ENCODE results near the gene CBS. TPM values are rescaled to one million over a fixed set of nuclear protein-coding genes. Genes with fewer than 3 reads are reported as not detected.
"Not testable (repeated sequence)": the region's sequence is repeated elsewhere in the genome, so short reads cannot be mapped to it uniquely, and the experiment has no call there.

CBS gene
- total and polyA plus RNA-seq, 7 donors, result 7.5 to 16.0 (median 8.8) TPM

DNA sequence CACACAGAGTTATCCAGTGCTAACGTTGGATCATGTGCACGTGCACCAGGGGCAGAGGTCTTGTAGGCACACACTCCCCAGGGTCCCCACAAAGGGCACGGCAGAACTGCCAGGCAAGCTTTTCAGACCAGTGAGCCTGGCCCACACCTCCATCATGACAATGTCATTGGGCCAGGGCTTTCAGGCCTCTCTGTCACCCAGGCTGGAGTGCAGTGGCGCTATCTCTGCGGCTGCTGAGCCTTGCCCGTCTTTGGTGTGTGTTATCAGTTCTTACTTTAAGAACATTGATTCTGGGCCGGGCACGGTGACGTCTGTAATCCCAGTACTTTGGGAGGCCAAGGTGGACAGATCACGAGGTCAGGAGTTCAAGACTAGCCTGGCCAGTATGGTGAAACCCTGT, 57.1 kb downstream of the CBS start:
- no peak for TF ChIP-seq POLR2A (IDR thresholded peaks at IDR 0.05)
- TF ChIP-seq, protein P1, sequence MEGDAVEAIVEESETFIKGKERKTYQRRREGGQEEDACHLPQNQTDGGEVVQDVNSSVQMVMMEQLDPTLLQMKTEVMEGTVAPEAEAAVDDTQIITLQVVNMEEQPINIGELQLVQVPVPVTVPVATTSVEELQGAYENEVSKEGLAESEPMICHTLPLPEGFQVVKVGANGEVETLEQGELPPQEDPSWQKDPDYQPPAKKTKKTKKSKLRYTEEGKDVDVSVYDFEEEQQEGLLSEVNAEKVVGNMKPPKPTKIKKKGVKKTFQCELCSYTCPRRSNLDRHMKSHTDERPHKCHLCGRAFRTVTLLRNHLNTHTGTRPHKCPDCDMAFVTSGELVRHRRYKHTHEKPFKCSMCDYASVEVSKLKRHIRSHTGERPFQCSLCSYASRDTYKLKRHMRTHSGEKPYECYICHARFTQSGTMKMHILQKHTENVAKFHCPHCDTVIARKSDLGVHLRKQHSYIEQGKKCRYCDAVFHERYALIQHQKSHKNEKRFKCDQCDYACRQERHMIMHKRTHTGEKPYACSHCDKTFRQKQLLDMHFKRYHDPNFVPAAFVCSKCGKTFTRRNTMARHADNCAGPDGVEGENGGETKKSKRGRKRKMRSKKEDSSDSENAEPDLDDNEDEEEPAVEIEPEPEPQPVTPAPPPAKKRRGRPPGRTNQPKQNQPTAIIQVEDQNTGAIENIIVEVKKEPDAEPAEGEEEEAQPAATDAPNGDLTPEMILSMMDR (IDR thresholded peaks at IDR 0.05), result no peak
- no peak for TF ChIP-seq POLR2AphosphoS5 (IDR thresholded peaks at IDR 0.05)
- TF ChIP-seq EP300 (IDR thresholded peaks at IDR 0.05), result no peak
- Histone ChIP-seq H3K9me3 (no peaks in the 10 kb centered on the region), H3K27ac (no peak overlapping the region), H3K36me3 (peaks cover 0 to 57% (median 20%) of the 10 kb centered on the region in 4 donors), H3K27me3 (no peaks in the 10 kb centered on the region), H3K4me3 (no peak overlapping the region), H3K4me1 (no peaks in the 10 kb centered on the region)
- no peak for DNase-seq
- WGBS, 2 donors, result 88 to 96% methylated on average over 10 of the region's 10 CpGs
- intact Hi-C loops (cut with DNase I), result no loop called here

DNA sequence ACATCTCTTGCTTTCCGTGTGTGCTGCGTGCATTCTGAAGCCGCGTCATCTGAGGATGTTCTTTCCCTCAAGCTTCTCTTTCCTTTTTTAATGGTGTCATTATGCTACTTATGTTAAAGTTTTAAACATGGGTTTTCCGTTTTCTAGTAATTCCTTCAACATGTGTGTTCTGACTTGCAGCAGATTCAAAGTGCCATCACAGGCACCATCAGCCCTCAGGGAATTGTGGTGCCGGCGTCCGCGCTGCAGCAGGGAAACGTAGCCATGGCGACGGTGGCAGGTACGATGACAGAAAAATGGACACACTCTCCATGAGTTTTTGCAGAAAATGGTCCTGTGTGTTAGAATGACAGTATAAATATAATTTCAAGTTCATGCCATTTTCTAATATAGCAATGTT, 58.9 kb downstream of the CBS start:
- 95 to 98% methylated on average over 13 of the region's 13 CpGs for WGBS, 2 donors
- no peaks in the 10 kb centered on the region for H3K9me3 ChIP-seq
- H3K4me3 ChIP-seq, result no peak overlapping the region
- DNase-seq, result no peak
- intact Hi-C loops (cut with DNase I), result no loop called here
- no peaks in the 10 kb centered on the region for H3K27me3 ChIP-seq
- TF ChIP-seq EP300 (IDR thresholded peaks at IDR 0.05) (no peak), POLR2A (IDR thresholded peaks at IDR 0.05) (no peak), POLR2AphosphoS5 (IDR thresholded peaks at IDR 0.05) (no peak)
- TF ChIP-seq, protein P1 (IDR thresholded peaks at IDR 0.05), result no peak
- H3K27ac ChIP-seq, result no peak overlapping the region
- peaks cover 7 to 59% (median 24%) of the 10 kb centered on the region in 4 donors for H3K36me3 ChIP-seq
- no peaks in the 10 kb centered on the region for H3K4me1 ChIP-seq

DNA sequence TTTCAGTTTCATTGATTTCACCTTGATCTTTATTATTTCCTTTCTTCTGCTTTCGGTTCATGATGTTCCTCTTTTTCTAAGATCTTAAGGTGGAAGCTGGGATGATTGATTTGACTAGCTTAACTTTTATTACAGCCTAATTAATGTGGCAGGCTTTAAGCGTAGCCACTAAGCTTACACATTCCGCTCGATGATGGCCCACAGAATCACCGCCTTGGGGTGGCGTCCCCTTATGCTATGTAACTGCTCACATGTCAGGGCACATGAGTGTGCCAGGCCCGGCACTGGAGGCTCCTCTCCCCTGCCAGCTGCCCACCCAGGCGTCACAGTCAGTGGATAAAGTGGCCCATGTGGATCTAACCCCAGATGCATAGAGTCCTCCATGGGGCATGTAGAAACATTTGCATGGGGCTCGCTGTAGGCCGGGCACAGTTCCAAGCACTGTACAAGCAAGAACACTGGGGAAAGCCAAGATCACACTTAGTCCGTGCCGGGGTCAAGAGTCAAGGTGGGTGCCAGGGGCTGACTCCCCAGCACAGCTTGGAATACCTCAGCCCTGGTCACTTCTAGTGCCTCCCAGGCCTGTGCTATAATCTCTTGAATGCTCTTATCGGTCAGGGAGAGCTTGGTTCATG, 59.6 kb downstream of the CBS start:
- intact Hi-C loops (cut with DNase I), result no loop called here
- Histone ChIP-seq H3K27me3 (no peaks in the 10 kb centered on the region), H3K36me3 (peaks cover 7 to 59% (median 20%) of the 10 kb centered on the region in 4 donors), H3K4me1 (no peaks in the 10 kb centered on the region), H3K4me3 (no peak overlapping the region), H3K9me3 (no peaks in the 10 kb centered on the region), H3K27ac (no peak overlapping the region)
- WGBS, 2 donors, result 87% methylated on average over 13 of the region's 13 CpGs
- no peak for DNase-seq
- no peak for TF ChIP-seq EP300 (IDR thresholded peaks at IDR 0.05)
- no peak for TF ChIP-seq POLR2A (IDR thresholded peaks at IDR 0.05)
- TF ChIP-seq, protein P1 (IDR thresholded peaks at IDR 0.05), result no peak

DNA sequence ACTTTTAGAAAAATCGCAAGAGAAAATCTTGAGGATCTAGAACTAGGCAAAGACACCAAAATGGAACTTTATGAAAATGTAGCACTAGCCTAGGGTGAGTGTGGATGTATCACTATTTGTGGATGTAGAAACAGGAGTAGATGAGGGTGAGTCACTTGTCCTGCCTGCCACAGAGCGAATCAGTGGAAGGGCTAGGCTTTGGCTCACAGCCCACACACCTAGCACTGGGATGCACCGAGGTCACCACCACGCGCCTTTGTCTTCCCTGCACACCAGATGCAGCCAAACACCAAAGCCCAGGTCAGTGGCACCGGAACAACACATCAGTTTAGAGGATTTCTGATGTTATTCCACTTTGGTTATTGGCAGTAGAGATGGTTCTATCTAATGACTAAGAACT, 63.0 kb downstream of the CBS start:
- Histone ChIP-seq H3K4me3 (no peak overlapping the region), H3K27ac (no peak overlapping the region), H3K4me1 (no peaks in the 10 kb centered on the region), H3K27me3 (no peaks in the 10 kb centered on the region), H3K9me3 (no peaks in the 10 kb centered on the region), H3K36me3 (peaks cover 0 to 72% (median 15%) of the 10 kb centered on the region in 4 donors)
- DNase-seq, result no peak
- WGBS, 2 donors, result 88 to 92% methylated on average over 6 of the region's 6 CpGs
- intact Hi-C loops (cut with DNase I), result no loop called here
- TF ChIP-seq, protein P1 (IDR thresholded peaks at IDR 0.05), result no peak
- no peak for TF ChIP-seq POLR2AphosphoS5 (IDR thresholded peaks at IDR 0.05)
- TF ChIP-seq EP300 (IDR thresholded peaks at IDR 0.05), result no peak

DNA sequence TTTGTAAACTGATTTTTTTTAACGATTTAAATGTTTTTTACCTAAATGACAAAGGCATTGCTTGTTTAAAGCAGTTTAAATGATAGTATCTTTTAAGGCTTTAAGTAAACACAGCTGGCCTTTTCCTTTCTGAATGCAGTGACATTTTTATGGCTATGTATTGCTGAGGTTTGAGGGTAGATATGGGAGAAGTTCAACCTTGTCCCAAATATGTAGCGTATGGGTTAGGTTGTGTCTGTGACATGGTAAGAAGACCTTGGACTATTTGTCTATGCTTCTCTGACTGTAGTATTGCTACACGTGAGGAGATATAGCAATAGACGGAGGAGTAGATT, 68.8 kb downstream of the CBS start:
- H3K27ac ChIP-seq, result peak overlapping the region in 3 of 4 donors; percentile 43 to 46 (median 44)
- DNase-seq, result no peak
- TF ChIP-seq POLR2AphosphoS5 (IDR thresholded peaks at IDR 0.05), result no peak
- TF ChIP-seq POLR2A (IDR thresholded peaks at IDR 0.05), result no peak
- TF ChIP-seq EP300 (IDR thresholded peaks at IDR 0.05), result no peak
- TF ChIP-seq, protein P1 (IDR thresholded peaks at IDR 0.05), result no peak
- no peaks in the 10 kb centered on the region for H3K27me3 ChIP-seq
- no peaks in the 10 kb centered on the region for H3K9me3 ChIP-seq
- intact Hi-C loops (cut with DNase I), result no loop called here
- WGBS, 2 donors, result 35 to 72% methylated on average over 4 of the region's 4 CpGs
- no peak overlapping the region for H3K4me3 ChIP-seq
- H3K4me1 ChIP-seq, result peaks cover 0 to 17% (median 12%) of the 10 kb centered on the region in 4 donors
- peaks cover 0 to 54% (median 2%) of the 10 kb centered on the region in 4 donors for H3K36me3 ChIP-seq

DNA sequence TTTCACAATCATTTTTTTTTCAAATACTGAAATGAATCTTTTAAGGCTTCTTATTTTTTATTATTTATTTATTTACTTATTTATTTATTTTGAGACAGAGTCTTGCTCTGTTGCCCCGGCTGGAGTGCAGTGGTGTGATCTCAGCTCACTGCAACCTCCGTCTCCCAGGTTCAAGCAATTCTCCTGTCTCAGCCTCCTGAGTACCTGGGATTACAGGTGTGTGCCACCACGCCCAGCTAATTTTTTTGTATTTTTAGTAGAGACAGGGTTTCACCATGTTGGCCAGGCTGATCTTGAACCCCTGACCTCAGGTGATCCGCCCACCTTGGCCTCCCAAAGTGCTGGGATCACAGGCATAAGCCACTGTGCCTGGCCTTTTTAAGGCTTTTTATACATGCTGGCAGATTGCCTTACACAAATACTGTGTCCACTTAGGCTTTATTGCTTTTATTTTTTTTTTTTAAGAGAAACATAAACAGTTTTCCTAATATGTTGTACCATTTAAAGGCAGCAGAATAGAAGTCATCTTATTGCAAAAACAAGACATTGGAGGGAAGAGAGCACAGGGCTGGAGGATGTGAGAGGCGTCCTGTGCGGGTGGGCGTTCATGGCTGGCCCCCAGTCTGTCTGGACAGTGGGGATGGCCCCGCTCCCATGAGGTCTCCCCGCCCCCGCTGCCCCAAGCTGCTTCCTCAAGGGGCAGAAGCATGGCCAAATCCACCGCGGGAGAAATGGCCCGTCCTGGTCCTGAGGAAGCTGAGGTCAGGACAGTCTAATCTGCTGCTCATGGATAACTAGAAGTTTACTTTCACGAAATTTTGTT, 69.4 kb downstream of the CBS start:
- 64 to 77% methylated on average over 14 of the region's 14 CpGs for WGBS, 2 donors
- DNase-seq; H3K4me3 ChIP-seq; H3K9me3 ChIP-seq; intact Hi-C loops (cut with DNase I); H3K27me3 ChIP-seq: not testable (repeated sequence)
- peaks cover 0 to 49% (median under 1%) of the 10 kb centered on the region in 4 donors for H3K36me3 ChIP-seq
- peaks cover 0 to 23% (median 15%) of the 10 kb centered on the region in 4 donors for H3K4me1 ChIP-seq
- peak overlapping the region in 3 of 4 donors; percentile 43 to 46 (median 44) for H3K27ac ChIP-seq

Data from sigmoid colon (tissue), 7 donors.